Fibroblast of lung (primary cell): ENCODE data around the gene MGLL. TPM values are rescaled to one million over a fixed set of nuclear protein-coding genes. Genes with fewer than 3 reads are reported as not detected.
A peak's percentile ranks its signal among the peaks of the same experiment; 100 is the strongest.

Source experiments
- DNase-seq, 2 donors: peaks; one replicate each; pipeline versions ENCODE4 v3.0.0 to v3.0.0-alpha.2; 2010; ENCODE audit warnings: low read depth in 2 of 2
- H2AFZ ChIP-seq: 2 replicates; pipeline ENCODE4 v1.5.1; 2012; ENCODE audit warnings: low read length, control low read depth, inconsistent platforms
- H3K27ac ChIP-seq: 2 replicates; pipeline ENCODE4 v1.5.1; 2011; ENCODE audit warnings: low read length, control low read depth; ENCODE audit not compliant: insufficient read depth
- H3K27me3 ChIP-seq: 2 replicates; pipeline ENCODE4 v1.5.1; 2011; ENCODE audit warnings: mild to moderate bottlenecking, low read length; ENCODE audit not compliant: control insufficient read depth, insufficient read depth
- H3K36me3 ChIP-seq: 2 replicates; pipeline ENCODE4 v1.5.1; 2011; ENCODE audit warnings: low read length; ENCODE audit not compliant: control insufficient read depth, insufficient read depth
- H3K4me1 ChIP-seq: 2 replicates; pipeline ENCODE4 v1.5.1; 2011; ENCODE audit warnings: low read length; ENCODE audit not compliant: control insufficient read depth, insufficient read depth; ENCODE audit errors: extremely low read depth
- H3K4me2 ChIP-seq: 2 replicates; pipeline ENCODE4 v1.5.1; 2011; ENCODE audit warnings: low read length, control low read depth; ENCODE audit not compliant: insufficient read depth; ENCODE audit errors: extremely low read depth
- H3K4me3 ChIP-seq, 4 experiments: fragments of 200-600 bp in 1 of 4; sonication (generic) in 1 of 4; replicated peaks in 1 of 4; 2 replicates each; pipeline ENCODE4 v1.5.1; 2011 to 2016; ENCODE audit warnings: low read length in 4 of 4, low read depth in 3 of 4, mild to moderate bottlenecking in 3 of 4, control low read depth in 2 of 4, inconsistent platforms in 1 of 4, mixed read lengths in 1 of 4; ENCODE audit not compliant: insufficient read depth in 1 of 4; ENCODE audit errors: control extremely low read depth in 1 of 4
- H3K79me2 ChIP-seq: 2 replicates; pipeline ENCODE4 v1.5.1; 2012; ENCODE audit warnings: mild to moderate bottlenecking, low read length, inconsistent platforms; ENCODE audit not compliant: control insufficient read depth, insufficient read depth
- H3K9ac ChIP-seq: 2 replicates; pipeline ENCODE4 v1.5.1; 2011; ENCODE audit warnings: mild to moderate bottlenecking, low read length, control low read depth; ENCODE audit not compliant: insufficient read depth
- H3K9me3 ChIP-seq: 2 replicates; pipeline ENCODE4 v1.5.1; 2012; ENCODE audit warnings: low read depth, low read length; ENCODE audit not compliant: control insufficient read depth, insufficient read depth
- H4K20me1 ChIP-seq: 2 replicates; pipeline ENCODE4 v1.5.1; 2011; ENCODE audit warnings: low read length; ENCODE audit not compliant: control insufficient read depth, insufficient read depth; ENCODE audit errors: extremely low read depth
- CTCF ChIP-seq, 2 donors: IDR thresholded peaks in 1 of 2; conservative IDR thresholded peaks in 1 of 2; 1 replicate in 1 of 2; 2 replicates in 1 of 2; pipeline ENCODE4 v1.5.1; 2011 to 2012; ENCODE audit warnings: low read length in 2 of 2, control low read depth in 1 of 2, inconsistent platforms in 1 of 2, low read depth in 1 of 2, mild to moderate bottlenecking in 1 of 2
- EZH2 ChIP-seq: IDR thresholded peaks from 2 replicates; pipeline ENCODE4 v1.5.1; 2012; ENCODE audit warnings: low read length, control low read depth, mild to moderate bottlenecking; ENCODE audit errors: missing control alignments
- polyA plus RNA-seq, 2 donors: library from polyadenylated mRNA; depleted of rRNA in 1 of 2; stranded (reverse) in 1 of 2; unstranded in 1 of 2; fragments of >200 nt; gene quantifications; 2 replicates each; pipeline ENCODE4 v1.2.1, GENCODE V29; 2011 to 2012; ENCODE audit warnings: missing spikeins in 1 of 2
- total RNA-seq: library from RNA; depleted of rRNA; stranded (reverse); fragments of >200 nt; gene quantifications from 2 replicates; pipeline ENCODE4 v1.2.1, GENCODE V29; 2014

The MGLL gene
- total and polyA plus RNA-seq, 2 donors (not counting 1 experiment from before 2014, with no cell fraction given), result 60.1 to 122 TPM

- Histone ChIP-seq H3K36me3 (no peaks in the 10 kb centered on the region), H3K9me3 (no peaks in the 10 kb centered on the region), H3K9ac (no peak overlapping the region), H3K4me2 (no peak overlapping the region), H3K27me3 (no peaks in the 10 kb centered on the region), H3K79me2 (peaks cover 27% of the 10 kb centered on the region), H3K4me3 (no peak overlapping the region), H3K27ac (no peak overlapping the region), H4K20me1 (no peaks in the 10 kb centered on the region), H3K4me1 (peaks cover 52% of the 10 kb centered on the region), H2AFZ (no peak overlapping the region)
- DNase-seq, result no peak
- no peak for TF ChIP-seq CTCF (conservative IDR thresholded peaks at IDR 0.05 in 1 of 2, IDR thresholded peaks at IDR 0.05 in 1 of 2; ENCODE audit: low read depth in 1 of 2, low read length in 2 of 2)
Measured at GRCh38 chr3:127788451-127788909, 33.8 kb downstream of the MGLL start.

GRCh38 chr3:127787571-127788365 is 34.5 kb downstream of the MGLL start:
- Histone ChIP-seq H3K9ac (no peak overlapping the region), H3K27me3 (no peaks in the 10 kb centered on the region), H3K36me3 (no peaks in the 10 kb centered on the region), H3K4me2 (no peak overlapping the region), H3K4me1 (peaks cover 52% of the 10 kb centered on the region), H2AFZ (no peak overlapping the region), H4K20me1 (no peaks in the 10 kb centered on the region), H3K9me3 (no peaks in the 10 kb centered on the region), H3K4me3 (no peak overlapping the region), H3K79me2 (peaks cover 27% of the 10 kb centered on the region), H3K27ac (peak overlapping the region; percentile 51)
- TF ChIP-seq EZH2, result no peak
- TF ChIP-seq CTCF (conservative IDR thresholded peaks at IDR 0.05 in 1 of 2, IDR thresholded peaks at IDR 0.05 in 1 of 2; ENCODE audit: low read depth in 1 of 2, low read length in 2 of 2), result no peak
- no peak for DNase-seq

- H4K20me1 ChIP-seq, result no peaks in the 10 kb centered on the region
- no peaks in the 10 kb centered on the region for H3K9me3 ChIP-seq
- peaks cover 52% of the 10 kb centered on the region for H3K4me1 ChIP-seq
- no peaks in the 10 kb centered on the region for H3K36me3 ChIP-seq
- H3K27ac ChIP-seq, result peak overlapping the region; percentile 51
- TF ChIP-seq CTCF (conservative IDR thresholded peaks at IDR 0.05 in 1 of 2, IDR thresholded peaks at IDR 0.05 in 1 of 2; ENCODE audit: low read depth in 1 of 2, low read length in 2 of 2), result no peak
- peak overlapping the region; percentile 20 for H3K4me2 ChIP-seq
- DNase-seq, result no peak
- H3K4me3 ChIP-seq, result no peak overlapping the region
- peaks cover 25% of the 10 kb centered on the region for H3K79me2 ChIP-seq
- H3K9ac ChIP-seq, result no peak overlapping the region
- no peaks in the 10 kb centered on the region for H3K27me3 ChIP-seq
- H2AFZ ChIP-seq, result no peak overlapping the region
Measured at GRCh38 chr3:127787071-127787490, 35.2 kb downstream of the MGLL start.
